Measurements from ENCODE around the gene TGFBR3.

Gene TGFBR3

GRCh38 chr1:91724231-91724630, 161.7 kb downstream of the TGFBR3 start:
- TF ChIP-seq ZNF529 (tag by site-specific recombination; IDR thresholded peaks at IDR 0.05; ENCODE audit: insufficient replicate concordance), result no peak
- no peak for TF ChIP-seq ZNF610 (tag by site-specific recombination; IDR thresholded peaks at IDR 0.05; ENCODE audit: borderline replicate concordance)
- TF ChIP-seq ZNF624 (tag by site-specific recombination; IDR thresholded peaks at IDR 0.05), result no peak
- no peak for TF ChIP-seq IKZF3 (tag by site-specific recombination; IDR thresholded peaks at IDR 0.05)
- no peak for TF ChIP-seq ZNF324 (tag by site-specific recombination; IDR thresholded peaks at IDR 0.05)
- TF ChIP-seq, protein P1, sequence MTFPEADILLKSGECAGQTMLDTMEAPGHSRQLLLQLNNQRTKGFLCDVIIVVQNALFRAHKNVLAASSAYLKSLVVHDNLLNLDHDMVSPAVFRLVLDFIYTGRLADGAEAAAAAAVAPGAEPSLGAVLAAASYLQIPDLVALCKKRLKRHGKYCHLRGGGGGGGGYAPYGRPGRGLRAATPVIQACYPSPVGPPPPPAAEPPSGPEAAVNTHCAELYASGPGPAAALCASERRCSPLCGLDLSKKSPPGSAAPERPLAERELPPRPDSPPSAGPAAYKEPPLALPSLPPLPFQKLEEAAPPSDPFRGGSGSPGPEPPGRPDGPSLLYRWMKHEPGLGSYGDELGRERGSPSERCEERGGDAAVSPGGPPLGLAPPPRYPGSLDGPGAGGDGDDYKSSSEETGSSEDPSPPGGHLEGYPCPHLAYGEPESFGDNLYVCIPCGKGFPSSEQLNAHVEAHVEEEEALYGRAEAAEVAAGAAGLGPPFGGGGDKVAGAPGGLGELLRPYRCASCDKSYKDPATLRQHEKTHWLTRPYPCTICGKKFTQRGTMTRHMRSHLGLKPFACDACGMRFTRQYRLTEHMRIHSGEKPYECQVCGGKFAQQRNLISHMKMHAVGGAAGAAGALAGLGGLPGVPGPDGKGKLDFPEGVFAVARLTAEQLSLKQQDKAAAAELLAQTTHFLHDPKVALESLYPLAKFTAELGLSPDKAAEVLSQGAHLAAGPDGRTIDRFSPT (tag by site-specific recombination; IDR thresholded peaks at IDR 0.05), result no peak
- no peak for TF ChIP-seq ZNF2 (tag by site-specific recombination; IDR thresholded peaks at IDR 0.05)
- CTCF ChIA-PET, result no interaction called here
- Histone ChIP-seq H3K9me3 (ENCODE audit: control insufficient read depth, insufficient read depth, low read depth, low read length) (no peaks in the 10 kb centered on the region), H3K4me3 (ENCODE audit: low read depth, low read length) (no peak overlapping the region), H3K27ac (ENCODE audit: extremely low read depth, low read depth, low read length) (no peak overlapping the region), H3K4me1 (ENCODE audit: control insufficient read depth, insufficient read depth, low read length) (no peaks in the 10 kb centered on the region), H3K36me3 (ENCODE audit: control insufficient read depth in 2 of 2, insufficient read depth in 1 of 2, low read length in 2 of 2) (peaks cover 0 to 24% of the 10 kb centered on the region in 2 experiments; a peak in 1 of 3 replicates)
- POLR2A ChIA-PET, result no interaction called here

DNA sequence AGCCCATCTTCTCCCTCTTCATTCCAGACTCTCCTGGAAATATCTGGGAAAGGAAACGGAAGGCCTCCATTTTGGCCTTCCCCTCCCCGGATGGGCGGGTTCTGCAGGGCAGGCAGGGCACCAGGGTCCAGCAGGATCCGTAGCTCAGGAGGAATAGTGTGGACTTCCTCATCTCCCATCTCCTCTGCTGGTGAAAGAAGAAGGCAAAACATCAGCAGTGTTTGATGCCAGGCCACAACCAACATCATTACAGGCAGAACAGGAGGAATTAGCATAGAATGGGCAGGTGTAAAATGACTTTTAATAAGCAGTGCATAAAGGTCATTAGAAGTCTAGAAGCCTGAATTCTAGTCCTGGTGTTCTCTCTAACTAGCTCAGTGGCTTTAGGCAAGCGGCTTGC, 165.9 kb downstream of the TGFBR3 start:
- no peak overlapping the region for H3K27ac ChIP-seq (ENCODE audit: extremely low read depth, low read depth, low read length)
- H3K36me3 ChIP-seq (ENCODE audit: control insufficient read depth in 2 of 2, insufficient read depth in 1 of 2, low read length in 2 of 2), result peaks cover 0 to 32% of the 10 kb centered on the region in 2 experiments; a peak in 1 of 3 replicates
- no peaks in the 10 kb centered on the region for H3K9me3 ChIP-seq (ENCODE audit: control insufficient read depth, insufficient read depth, low read depth, low read length)
- no peak overlapping the region for H3K4me3 ChIP-seq (ENCODE audit: low read depth, low read length)
- TF ChIP-seq ZNF157 (tag by site-specific recombination; IDR thresholded peaks at IDR 0.05) (no peak), ZFP41 (tag by site-specific recombination; IDR thresholded peaks at IDR 0.05; ENCODE audit: borderline replicate concordance) (no peak), ZNF791 (tag by site-specific recombination; IDR thresholded peaks at IDR 0.05) (no peak), ZNF391 (tag by site-specific recombination; IDR thresholded peaks at IDR 0.05; ENCODE audit: borderline replicate concordance, low read depth) (no peak), ZNF776 (tag by site-specific recombination; IDR thresholded peaks at IDR 0.05; ENCODE audit: borderline replicate concordance) (no peak), EGR2 (tag by site-specific recombination; IDR thresholded peaks at IDR 0.05; ENCODE audit: low read depth) (no peak), ZNF560 (tag by site-specific recombination; IDR thresholded peaks at IDR 0.05; ENCODE audit: borderline replicate concordance) (no peak), ZNF133 (tag by site-specific recombination; IDR thresholded peaks at IDR 0.05) (no peak), ZNF175 (tag by site-specific recombination; IDR thresholded peaks at IDR 0.05) (no peak), ZNF426 (tag by site-specific recombination; IDR thresholded peaks at IDR 0.05) (no peak), ZNF223 (tag by site-specific recombination; IDR thresholded peaks at IDR 0.05) (no peak), ZSCAN5A (tag by site-specific recombination; IDR thresholded peaks at IDR 0.05) (no peak), ZNF701 (tag by site-specific recombination; IDR thresholded peaks at IDR 0.05) (no peak), FEZF1 (tag by site-specific recombination; IDR thresholded peaks at IDR 0.05) (no peak), ZNF514 (tag by site-specific recombination; IDR thresholded peaks at IDR 0.05) (no peak), ZNF335 (tag by site-specific recombination; conservative IDR thresholded peaks at IDR 0.05) (no peak), ZEB2 (tag by site-specific recombination; IDR thresholded peaks at IDR 0.05) (no peak)
- TF ChIP-seq, protein P2, sequence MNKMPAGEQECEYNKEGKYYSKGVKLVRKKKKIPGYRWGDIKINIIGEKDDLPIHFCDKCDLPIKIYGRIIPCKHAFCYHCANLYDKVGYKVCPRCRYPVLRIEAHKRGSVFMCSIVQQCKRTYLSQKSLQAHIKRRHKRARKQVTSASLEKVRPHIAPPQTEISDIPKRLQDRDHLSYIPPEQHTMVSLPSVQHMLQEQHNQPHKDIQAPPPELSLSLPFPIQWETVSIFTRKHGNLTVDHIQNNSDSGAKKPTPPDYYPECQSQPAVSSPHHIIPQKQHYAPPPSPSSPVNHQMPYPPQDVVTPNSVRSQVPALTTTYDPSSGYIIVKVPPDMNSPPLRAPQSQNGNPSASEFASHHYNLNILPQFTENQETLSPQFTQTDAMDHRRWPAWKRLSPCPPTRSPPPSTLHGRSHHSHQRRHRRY (tag by site-specific recombination; IDR thresholded peaks at IDR 0.05), result no peak
- TF ChIP-seq, protein P3, sequence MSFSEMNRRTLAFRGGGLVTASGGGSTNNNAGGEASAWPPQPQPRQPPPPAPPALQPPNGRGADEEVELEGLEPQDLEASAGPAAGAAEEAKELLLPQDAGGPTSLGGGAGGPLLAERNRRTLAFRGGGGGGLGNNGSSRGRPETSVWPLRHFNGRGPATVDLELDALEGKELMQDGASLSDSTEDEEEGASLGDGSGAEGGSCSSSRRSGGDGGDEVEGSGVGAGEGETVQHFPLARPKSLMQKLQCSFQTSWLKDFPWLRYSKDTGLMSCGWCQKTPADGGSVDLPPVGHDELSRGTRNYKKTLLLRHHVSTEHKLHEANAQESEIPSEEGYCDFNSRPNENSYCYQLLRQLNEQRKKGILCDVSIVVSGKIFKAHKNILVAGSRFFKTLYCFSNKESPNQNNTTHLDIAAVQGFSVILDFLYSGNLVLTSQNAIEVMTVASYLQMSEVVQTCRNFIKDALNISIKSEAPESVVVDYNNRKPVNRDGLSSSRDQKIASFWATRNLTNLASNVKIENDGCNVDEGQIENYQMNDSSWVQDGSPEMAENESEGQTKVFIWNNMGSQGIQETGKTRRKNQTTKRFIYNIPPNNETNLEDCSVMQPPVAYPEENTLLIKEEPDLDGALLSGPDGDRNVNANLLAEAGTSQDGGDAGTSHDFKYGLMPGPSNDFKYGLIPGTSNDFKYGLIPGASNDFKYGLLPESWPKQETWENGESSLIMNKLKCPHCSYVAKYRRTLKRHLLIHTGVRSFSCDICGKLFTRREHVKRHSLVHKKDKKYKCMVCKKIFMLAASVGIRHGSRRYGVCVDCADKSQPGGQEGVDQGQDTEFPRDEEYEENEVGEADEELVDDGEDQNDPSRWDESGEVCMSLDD (tag by site-specific recombination; IDR thresholded peaks at IDR 0.05), result no peak
- ChIA-PET POLR2A (no interaction called here), CTCF (no interaction called here)
- H3K4me1 ChIP-seq (ENCODE audit: control insufficient read depth, insufficient read depth, low read length), result no peaks in the 10 kb centered on the region
